ENCODE data around the gene GFRA1. TPM values are rescaled to one million over a fixed set of nuclear protein-coding genes. Genes with fewer than 3 reads are reported as not detected.

The GFRA1 gene
- total RNA-seq, 4 donors from 2014 or later = 6.2 to 44.5 (median 13.4) TPM

DNA sequence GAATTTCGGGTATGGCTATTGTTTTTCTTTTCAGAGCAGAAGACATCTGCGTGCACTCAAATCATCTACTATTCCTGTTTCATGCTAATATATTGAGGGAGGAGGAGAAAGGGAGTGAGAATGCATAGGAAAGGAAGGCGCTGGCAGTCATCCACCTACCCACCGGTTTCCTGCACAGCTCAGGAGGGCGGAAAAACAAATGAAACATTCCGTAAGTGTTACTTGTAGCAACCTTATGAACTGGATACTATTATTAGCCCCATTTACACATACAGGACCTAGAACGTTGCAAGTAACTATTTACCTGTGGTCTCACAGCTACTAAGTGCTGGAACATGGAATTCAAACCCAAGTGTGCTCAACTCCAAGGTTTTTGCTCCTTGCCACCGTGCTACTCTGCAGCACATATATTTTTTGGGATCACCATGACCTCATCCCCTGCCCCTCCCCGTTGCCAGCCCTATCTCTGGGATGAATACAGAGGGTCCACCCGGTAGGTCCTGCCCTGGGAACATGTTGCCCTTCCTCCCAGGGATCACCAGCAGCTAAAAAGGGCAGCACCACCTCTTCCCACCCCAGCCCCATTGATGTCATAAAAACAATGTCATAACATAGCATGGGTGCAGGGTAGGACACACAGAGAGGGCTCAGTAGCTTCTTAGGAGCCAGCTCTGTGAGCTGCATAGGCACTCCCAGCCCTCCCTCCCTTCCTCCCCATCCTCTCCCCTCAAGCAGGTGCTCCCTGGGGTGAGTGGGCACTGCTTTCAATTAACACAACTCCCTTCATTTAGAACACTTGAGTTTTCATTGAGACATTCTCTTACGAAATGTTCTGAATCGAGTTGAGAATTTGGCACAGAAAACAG is 16.9 kb downstream of the GFRA1 start:
- intact Hi-C loops (cut with DNase I; ENCODE audit: low total_unique reads) = no loop called here
- no peak overlapping the region for H3K4me3 ChIP-seq (ENCODE audit: low read depth, poor library complexity, severe bottlenecking)
- no peak for DNase-seq (ENCODE audit: low spot score in 2 of 2)
- no peak for TF ChIP-seq POLR2A (IDR thresholded peaks at IDR 0.05)
- TF ChIP-seq, protein P1, sequence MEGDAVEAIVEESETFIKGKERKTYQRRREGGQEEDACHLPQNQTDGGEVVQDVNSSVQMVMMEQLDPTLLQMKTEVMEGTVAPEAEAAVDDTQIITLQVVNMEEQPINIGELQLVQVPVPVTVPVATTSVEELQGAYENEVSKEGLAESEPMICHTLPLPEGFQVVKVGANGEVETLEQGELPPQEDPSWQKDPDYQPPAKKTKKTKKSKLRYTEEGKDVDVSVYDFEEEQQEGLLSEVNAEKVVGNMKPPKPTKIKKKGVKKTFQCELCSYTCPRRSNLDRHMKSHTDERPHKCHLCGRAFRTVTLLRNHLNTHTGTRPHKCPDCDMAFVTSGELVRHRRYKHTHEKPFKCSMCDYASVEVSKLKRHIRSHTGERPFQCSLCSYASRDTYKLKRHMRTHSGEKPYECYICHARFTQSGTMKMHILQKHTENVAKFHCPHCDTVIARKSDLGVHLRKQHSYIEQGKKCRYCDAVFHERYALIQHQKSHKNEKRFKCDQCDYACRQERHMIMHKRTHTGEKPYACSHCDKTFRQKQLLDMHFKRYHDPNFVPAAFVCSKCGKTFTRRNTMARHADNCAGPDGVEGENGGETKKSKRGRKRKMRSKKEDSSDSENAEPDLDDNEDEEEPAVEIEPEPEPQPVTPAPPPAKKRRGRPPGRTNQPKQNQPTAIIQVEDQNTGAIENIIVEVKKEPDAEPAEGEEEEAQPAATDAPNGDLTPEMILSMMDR (IDR thresholded peaks at IDR 0.05) = no peak
- 66 to 68% methylated on average over 12 of the region's 12 CpGs for WGBS, 2 donors

DNA sequence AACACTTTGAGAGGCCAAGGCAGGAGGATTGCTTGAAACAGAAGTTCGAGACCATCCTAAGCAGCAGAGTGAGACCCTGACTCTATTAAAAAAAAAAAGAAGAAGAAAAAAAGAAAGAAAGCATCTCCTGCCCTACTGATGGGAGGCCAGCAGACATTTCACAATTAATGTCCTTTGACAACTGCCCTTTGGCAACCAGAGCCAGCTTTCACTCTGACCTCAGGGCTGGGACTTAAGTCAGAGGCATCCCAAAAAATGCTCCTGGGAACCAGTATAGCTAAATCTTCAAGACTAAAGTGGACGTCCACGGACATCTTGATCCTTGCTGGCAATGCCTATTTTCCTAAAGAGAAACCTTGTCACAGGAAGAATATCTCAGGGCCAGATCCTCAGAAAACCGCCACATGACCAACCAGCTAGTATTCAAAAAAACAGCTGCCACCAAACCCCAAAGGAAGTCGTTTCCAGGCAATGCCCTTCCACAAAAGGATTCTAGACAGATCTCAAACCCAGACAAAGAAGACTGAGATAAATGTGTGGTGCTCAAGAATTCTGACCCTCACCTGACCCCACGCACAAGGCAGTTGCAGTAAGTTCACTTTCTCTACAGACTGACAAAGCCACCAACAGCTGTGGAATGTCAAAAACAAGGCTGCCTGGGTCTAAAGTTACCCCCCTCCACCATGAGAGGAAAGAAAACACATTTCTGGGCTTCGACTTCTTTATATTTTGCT is 18.4 kb downstream of the GFRA1 start:
- DNase-seq (ENCODE audit: low spot score in 2 of 2) = no peak
- 62 to 64% methylated on average over 7 of the region's 7 CpGs for WGBS, 2 donors
- TF ChIP-seq, protein P1 (IDR thresholded peaks at IDR 0.05) = no peak
- TF ChIP-seq POLR2A (IDR thresholded peaks at IDR 0.05) = no peak
- intact Hi-C loops (cut with DNase I; ENCODE audit: low total_unique reads) = no loop called here
- H3K4me3 ChIP-seq (ENCODE audit: low read depth, poor library complexity, severe bottlenecking) = no peak overlapping the region

DNA sequence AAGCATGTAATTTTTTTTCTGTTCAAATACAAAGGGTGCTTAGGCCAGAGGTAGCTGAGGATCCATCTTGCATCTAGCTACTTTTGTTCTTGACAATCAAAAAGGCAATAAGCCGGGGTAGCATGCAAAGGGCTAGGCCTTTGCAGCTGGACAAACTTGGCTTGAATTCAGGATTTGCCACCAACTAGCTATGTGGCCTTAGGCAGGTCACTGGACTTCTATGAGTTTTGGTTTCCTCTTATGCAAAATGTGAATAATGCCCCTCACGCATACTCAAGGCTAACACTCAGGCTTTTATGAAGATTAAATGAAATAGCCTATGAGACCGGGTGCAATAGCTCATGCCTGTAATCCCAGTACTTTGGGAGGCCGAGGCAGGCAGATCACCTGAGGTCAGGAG is 19.3 kb downstream of the GFRA1 start:
- WGBS, 2 donors = 91 to 97% methylated on average over 4 of the region's 4 CpGs
- no peak for DNase-seq (ENCODE audit: low spot score in 2 of 2)
- intact Hi-C loops (cut with DNase I; ENCODE audit: low total_unique reads) = no loop called here
- TF ChIP-seq POLR2A (IDR thresholded peaks at IDR 0.05) = no peak
- H3K4me3 ChIP-seq (ENCODE audit: low read depth, poor library complexity, severe bottlenecking) = no peak overlapping the region

DNA sequence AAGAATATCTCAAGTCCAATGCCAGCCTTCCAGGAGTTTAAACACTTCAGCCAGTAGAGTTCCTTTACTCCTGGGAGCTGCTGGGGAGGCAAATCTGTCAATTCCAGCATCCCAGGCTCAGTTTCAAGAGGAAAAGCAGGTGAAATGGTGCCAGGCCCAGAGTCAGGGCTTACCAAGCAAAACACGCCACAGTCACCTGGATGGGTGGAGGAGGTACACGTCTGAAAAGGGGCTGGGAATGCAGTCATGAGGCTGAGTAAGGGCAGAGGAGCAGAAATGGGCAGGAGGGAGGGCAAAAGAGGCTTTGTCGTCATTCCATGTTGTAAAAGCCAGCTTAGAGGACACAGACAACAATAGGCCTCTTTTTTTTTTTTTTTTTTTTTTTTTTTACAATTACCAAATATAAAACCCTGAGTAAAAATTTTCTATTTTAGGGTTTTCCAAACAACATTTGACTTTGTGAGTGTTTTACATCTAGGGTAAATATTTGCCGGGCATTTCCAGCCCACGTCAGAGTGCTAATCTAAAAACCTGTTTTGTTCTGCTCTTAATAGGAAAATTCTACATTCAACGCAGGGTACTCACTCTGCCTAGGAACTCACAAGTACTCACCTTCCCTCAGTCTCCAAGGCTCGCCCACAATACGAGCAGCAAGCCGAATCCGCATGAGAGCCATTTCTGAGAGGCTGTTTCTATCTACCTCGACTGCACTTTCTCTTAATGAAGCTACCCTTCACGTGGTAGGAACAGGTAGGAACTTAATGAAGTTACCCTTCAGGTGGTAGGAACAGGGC is 21.2 kb downstream of the GFRA1 start:
- WGBS, 2 donors = 89 to 92% methylated on average over 12 of the region's 12 CpGs
- DNase-seq (ENCODE audit: low spot score in 2 of 2) = no peak
- H3K4me3 ChIP-seq (ENCODE audit: low read depth, poor library complexity, severe bottlenecking) = no peak overlapping the region
- intact Hi-C loops (cut with DNase I; ENCODE audit: low total_unique reads) = no loop called here
- no peak for TF ChIP-seq POLR2A (IDR thresholded peaks at IDR 0.05)

DNA sequence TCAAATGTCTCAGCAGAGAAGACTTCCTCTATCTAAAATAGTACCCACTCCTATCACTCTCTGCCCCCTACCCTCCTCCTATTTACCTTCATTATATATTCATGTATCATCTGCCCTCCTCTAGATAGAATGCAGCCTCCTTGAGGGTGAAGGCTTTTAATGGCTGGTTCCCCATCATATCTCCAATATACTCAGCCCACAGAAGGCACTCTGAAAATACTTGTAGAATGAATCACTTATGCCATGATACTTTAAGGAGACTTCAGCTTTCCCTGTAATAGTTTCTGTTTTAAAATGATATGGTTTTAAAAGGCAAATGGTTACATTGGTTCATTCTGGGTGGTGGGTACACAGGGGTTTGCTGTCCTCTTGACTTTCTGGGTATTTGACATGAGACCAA is 25.3 kb downstream of the GFRA1 start:
- H3K4me3 ChIP-seq (ENCODE audit: low read depth, poor library complexity, severe bottlenecking) = no peak overlapping the region
- intact Hi-C loops (cut with DNase I; ENCODE audit: low total_unique reads) = no loop called here
- TF ChIP-seq, protein P1 (IDR thresholded peaks at IDR 0.05) = no peak
- TF ChIP-seq POLR2A (IDR thresholded peaks at IDR 0.05) = no peak
- no peak for DNase-seq (ENCODE audit: low spot score in 2 of 2)

DNA sequence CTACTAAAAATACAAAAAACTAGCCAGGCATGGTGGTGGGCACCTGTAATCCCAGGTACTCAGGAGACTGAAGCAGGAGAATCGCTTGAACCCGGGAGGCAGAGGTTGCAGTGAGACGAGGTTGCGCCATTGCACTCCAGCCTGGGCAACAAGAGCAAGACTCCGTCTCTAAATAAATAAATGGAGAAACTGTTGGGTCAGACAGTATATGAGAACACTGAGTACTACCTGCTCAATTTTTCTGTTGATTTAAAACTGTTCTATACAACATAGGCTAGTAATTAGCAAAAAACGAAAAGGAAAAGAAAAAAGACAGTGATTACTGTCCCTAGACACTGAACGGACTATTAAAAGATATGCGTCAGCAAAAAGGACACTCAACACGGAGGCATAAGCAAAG is 26.7 kb downstream of the GFRA1 start:
- intact Hi-C loops (cut with DNase I; ENCODE audit: low total_unique reads) = no loop called here

More for the DNA sequence above, 26.7 kb downstream of the GFRA1 start:
- no peak overlapping the region for H3K4me3 ChIP-seq (ENCODE audit: low read depth, poor library complexity, severe bottlenecking)
- no peak for DNase-seq (ENCODE audit: low spot score in 2 of 2)
- WGBS, 2 donors = 81% methylated on average over 9 of the region's 9 CpGs
- no peak for TF ChIP-seq POLR2A (IDR thresholded peaks at IDR 0.05)
- TF ChIP-seq, protein P1 (IDR thresholded peaks at IDR 0.05) = no peak

Measured in lower leg skin (tissue), 4 donors.